Spleen (tissue), 11 donors: ENCODE measurements around the gene EPAS1. TPM values are rescaled to one million over a fixed set of nuclear protein-coding genes. Genes with fewer than 3 reads are reported as not detected.

Source experiments
- DNase-seq: peaks from one replicate; pipeline ENCODE4 v3.0.0-alpha.2; 2020
- H3K27ac ChIP-seq, 8 donors: fragments of 200-600 bp; sonication (generic) in 7 of 8; 1 replicate in 4 of 8; 2 replicates in 4 of 8; pipeline versions ENCODE4 v1.5.0 to v1.8.0; 2016 to 2021; ENCODE audit warnings: inconsistent platforms in 4 of 8, mild to moderate bottlenecking in 4 of 8, moderate library complexity in 1 of 8
- H3K27me3 ChIP-seq, 7 donors: fragments of 200-600 bp; sonication (generic) in 6 of 7; replicated peaks in 1 of 7; 1 replicate in 4 of 7; 2 replicates in 3 of 7; pipeline versions ENCODE4 v1.5.0 to v1.8.0; 2016 to 2021; ENCODE audit warnings: inconsistent platforms in 3 of 7, mild to moderate bottlenecking in 1 of 7
- H3K36me3 ChIP-seq, 6 donors: fragments of 200-600 bp; sonication (generic) in 5 of 6; 1 replicate in 4 of 6; 2 replicates in 2 of 6; pipeline versions ENCODE4 v1.5.0 to v1.8.0; 2016 to 2021; ENCODE audit warnings: inconsistent platforms in 2 of 6
- H3K4me1 ChIP-seq, 6 donors: fragments of 200-600 bp; sonication (generic) in 5 of 6; 1 replicate in 3 of 6; 2 replicates in 3 of 6; pipeline versions ENCODE4 v1.5.0 to v1.8.0; 2016 to 2021; ENCODE audit warnings: inconsistent platforms in 3 of 6
- H3K4me3 ChIP-seq, 8 donors: fragments of 200-600 bp; sonication (generic) in 7 of 8; 1 replicate in 4 of 8; 2 replicates in 4 of 8; pipeline versions ENCODE4 v1.5.0 to v1.8.0; 2016 to 2021; ENCODE audit warnings: inconsistent platforms in 4 of 8, mild to moderate bottlenecking in 4 of 8, moderate library complexity in 2 of 8
- H3K9me3 ChIP-seq, 8 donors: fragments of 200-600 bp; sonication (generic) in 7 of 8; 1 replicate in 4 of 8; 2 replicates in 4 of 8; pipeline versions ENCODE4 v1.5.0 to v1.8.0; 2016 to 2021; ENCODE audit warnings: inconsistent platforms in 4 of 8
- CTCF ChIP-seq, 11 experiments: fragments of 200-600 bp in 7 of 11; fragments of 450-650 bp in 4 of 11; sonication (generic) in 4 of 11; IDR thresholded peaks in 8 of 11; conservative IDR thresholded peaks in 3 of 11; 1 replicate in 7 of 11; 2 replicates in 4 of 11; pipeline versions ENCODE4 v1.4.0 to v1.8.0; 2016 to 2021; ENCODE audit warnings: antibody characterized with exemption in 11 of 11, inconsistent platforms in 4 of 11, mild to moderate bottlenecking in 1 of 11
- POLR2A ChIP-seq, 3 donors: fragments of 450-650 bp; IDR thresholded peaks; one replicate each; pipeline ENCODE4 v1.5.1; 2017; ENCODE audit warnings: antibody characterized with exemption in 3 of 3, mild to moderate bottlenecking in 1 of 3
- POLR2AphosphoS5 ChIP-seq, 3 donors: sonication (generic); formaldehyde crosslinking; IDR thresholded peaks; one replicate each; pipeline ENCODE4 v1.5.1; 2017; ENCODE audit warnings: antibody characterized with exemption in 3 of 3
- WGBS, 5 donors: extraction: QIAGEN DNeasy Blood & Tissue Kit in 3 of 5; methylation state at CpG; one replicate each; pipeline versions ENCODE4 v1.1.5 to v1.1.7; 2013 to 2018; 5-methylcytosine and 5-hydroxymethylcytosine counted together
- intact Hi-C: fragments of 100-400 bp; cut with DNase I; formaldehyde crosslinking; loops from one replicate; pipeline ENCODE4 v1.15.0; 2023; ENCODE audit warnings: low total_unique reads
- polyA plus RNA-seq, 3 donors: library from polyadenylated mRNA; stranded (reverse); fragments of 200-250 nt; gene quantifications; one replicate each; pipeline ENCODE4 v1.2.1, GENCODE V29; 2013
- total RNA-seq, 7 donors: library from RNA; depleted of rRNA in 3 of 7; stranded (reverse); fragments of >200 nt in 3 of 7; fragmentation: NEBNext Ultra II Directional in 4 of 7; extraction: Animal tissue kit (Norgen Biotek cat#: 25700) in 4 of 7; gene quantifications; one replicate each; pipeline versions ENCODE4 v1.1.0 to v1.2.1, GENCODE V29; 2016 to 2021
- donor health status: healthy with polysubstance abuse.
- donor health status: DM: no; HTN: no; CAD: no; lungs with moderate emphysema.
- donor health status: DM: no; HTN: no; CAD: no.
- donor health status: Bipolar disorder and iron deficiency.
- donor health status: healthy.
- donor health status: DM: no; HTN: no; CAD: no.
- donor health status: DM: yes; HTN: yes; CAD: no.

The EPAS1 gene
- total and polyA plus RNA-seq, 10 donors = 30.5 to 330 (median 213) TPM

- Histone ChIP-seq H3K4me1 (peaks cover 22 to 68% (median 41%) of the 10 kb centered on the region in 6 donors), H3K36me3 (no peaks in the 10 kb centered on the region), H3K9me3 (no peaks in the 10 kb centered on the region), H3K27me3 (no peaks in the 10 kb centered on the region), H3K4me3 (no peak overlapping the region), H3K27ac (peak overlapping the region in 3 of 8 donors; percentile 36 to 81 (median 40))
- intact Hi-C loops = no loop called here
- 79 to 96% (median 91%) methylated on average over 3 of the region's 3 CpGs for WGBS, 5 donors
- no peak for TF ChIP-seq POLR2A (IDR thresholded peaks at IDR 0.05)
- TF ChIP-seq POLR2AphosphoS5 (IDR thresholded peaks at IDR 0.05) = no peak
- TF ChIP-seq CTCF (IDR thresholded peaks at IDR 0.05 in 8 of 11, conservative IDR thresholded peaks at IDR 0.05 in 3 of 11) = no peak
- no peak for DNase-seq
These were observed 15.9 kb downstream of the EPAS1 start for GRCh38 chr2:46313063-46313462.

GRCh38 chr2:46314065-46314835 lies 17.0 kb downstream of the EPAS1 start:
- intact Hi-C loops = no loop called here
- Histone ChIP-seq H3K9me3 (no peaks in the 10 kb centered on the region), H3K27ac (peak overlapping the region; percentile 6 to 84 (median 80)), H3K4me1 (peaks cover 22 to 66% (median 44%) of the 10 kb centered on the region in 6 donors), H3K36me3 (no peaks in the 10 kb centered on the region), H3K4me3 (no peak overlapping the region), H3K27me3 (no peaks in the 10 kb centered on the region)
- TF ChIP-seq POLR2A (IDR thresholded peaks at IDR 0.05) = no peak
- no peak for TF ChIP-seq CTCF (IDR thresholded peaks at IDR 0.05 in 8 of 11, conservative IDR thresholded peaks at IDR 0.05 in 3 of 11)
- TF ChIP-seq POLR2AphosphoS5 (IDR thresholded peaks at IDR 0.05) = no peak
- no peak for DNase-seq
- 59 to 84% (median 79%) methylated on average over 11 of the region's 11 CpGs for WGBS, 5 donors

- Histone ChIP-seq H3K36me3 (no peaks in the 10 kb centered on the region), H3K27me3 (no peaks in the 10 kb centered on the region), H3K4me3 (no peak overlapping the region), H3K4me1 (peaks cover 22 to 76% (median 45%) of the 10 kb centered on the region in 6 donors), H3K27ac (peak overlapping the region in 7 of 8 donors; percentile 63 to 84 (median 81)), H3K9me3 (no peaks in the 10 kb centered on the region)
- intact Hi-C loops = no loop called here
- 43 to 54% (median 47%) methylated on average over 11 of the region's 11 CpGs for WGBS, 5 donors
- peak; percentile 79 for DNase-seq
- TF ChIP-seq POLR2A (IDR thresholded peaks at IDR 0.05) (no peak), CTCF (IDR thresholded peaks at IDR 0.05 in 8 of 11, conservative IDR thresholded peaks at IDR 0.05 in 3 of 11) (no peak), POLR2AphosphoS5 (IDR thresholded peaks at IDR 0.05) (peak; percentile 52 to 79 (median 78))
These were observed 18.1 kb downstream of the EPAS1 start for GRCh38 chr2:46315103-46315890.

GRCh38 chr2:46317094-46317486 lies 19.9 kb downstream of the EPAS1 start:
- TF ChIP-seq POLR2AphosphoS5 (IDR thresholded peaks at IDR 0.05) (no peak), CTCF (IDR thresholded peaks at IDR 0.05 in 8 of 11, conservative IDR thresholded peaks at IDR 0.05 in 3 of 11) (no peak), POLR2A (IDR thresholded peaks at IDR 0.05) (no peak)
- Histone ChIP-seq H3K27me3 (no peaks in the 10 kb centered on the region), H3K36me3 (no peaks in the 10 kb centered on the region), H3K4me3 (no peak overlapping the region), H3K27ac (peak overlapping the region in 6 of 8 donors; percentile 35 to 84 (median 72)), H3K4me1 (peaks cover 22 to 72% (median 47%) of the 10 kb centered on the region in 6 donors), H3K9me3 (no peaks in the 10 kb centered on the region)
- no peak for DNase-seq
- 71 to 87% (median 80%) methylated on average over 3 of the region's 3 CpGs for WGBS, 5 donors
- intact Hi-C loops = no loop called here
